ENCODE results near the gene CATSPERZ. TPM values are rescaled to one million over a fixed set of nuclear protein-coding genes. Genes with fewer than 3 reads are reported as not detected.
A peak's percentile ranks its signal among the peaks of the same experiment; 100 is the strongest.

CATSPERZ gene
- total and polyA plus RNA-seq, 9 of the 15 experiments (the other 6 are each of a cell fraction or from before 2014, with no cell fraction given), result 0.86 to 8.5 (median 3.5) TPM

DNA sequence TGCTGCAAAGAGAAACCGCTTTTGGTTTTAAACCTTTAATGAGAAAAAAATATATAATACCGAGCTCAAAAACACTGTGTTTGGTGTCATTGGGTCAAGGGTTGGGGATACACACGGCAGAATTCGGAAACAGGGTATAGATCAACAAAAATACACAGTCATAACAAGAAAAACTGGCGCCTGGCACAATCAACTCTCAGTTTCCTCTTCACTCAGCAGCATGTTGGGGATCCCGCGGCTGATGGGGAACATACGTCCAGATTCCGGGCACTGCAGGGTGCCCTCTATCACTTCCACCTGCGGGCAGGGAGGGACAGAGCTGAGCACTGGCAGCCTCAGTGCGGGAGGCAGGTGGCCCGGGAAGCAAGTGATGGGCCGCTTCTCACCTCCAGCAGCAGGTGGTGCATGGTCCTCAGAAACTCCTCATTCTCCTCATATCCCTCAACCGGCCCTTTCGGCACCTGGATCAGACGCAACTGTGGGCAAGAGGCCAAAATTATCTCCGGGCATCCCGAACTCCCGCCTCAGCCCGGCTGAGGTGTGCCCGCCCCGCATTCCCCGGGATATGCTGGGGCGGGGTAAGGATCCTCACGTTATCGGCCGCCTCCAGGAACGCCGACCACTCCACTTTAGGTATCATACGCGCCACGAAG lies 16.6 kb downstream of the CATSPERZ start (continued):
- TF ChIP-seq ZBTB8A (IDR thresholded peaks at IDR 0.05; ENCODE audit: partially characterized antibody), result no peak
- TF ChIP-seq CEBPG (CRISPR knock-in tag; IDR thresholded peaks at IDR 0.05), result peak; percentile 38; the same call in 1 of the 2 replicates
- no peak for TF ChIP-seq CEBPG (tag; conservative IDR thresholded peaks at IDR 0.05 in 1 of 2, IDR thresholded peaks at IDR 0.05 in 1 of 2)
- TF ChIP-seq TARDBP (IDR thresholded peaks at IDR 0.05), result 0 out of 2 replicates have a peak, but pooled peaks have one; percentile 46
- TF ChIP-seq ARNT (IDR thresholded peaks at IDR 0.05), result 0 out of 4 replicates have a peak, but pooled peaks of 1 of the 2 experiments have one; percentile 57
- peak in 1 of 2 experiments; percentile 39; a peak in 2 of 4 replicates for TF ChIP-seq RAD21 (CRISPR knock-in tag; conservative IDR thresholded peaks at IDR 0.05 in 1 of 2, IDR thresholded peaks at IDR 0.05 in 1 of 2)
- TF ChIP-seq, protein P1, sequence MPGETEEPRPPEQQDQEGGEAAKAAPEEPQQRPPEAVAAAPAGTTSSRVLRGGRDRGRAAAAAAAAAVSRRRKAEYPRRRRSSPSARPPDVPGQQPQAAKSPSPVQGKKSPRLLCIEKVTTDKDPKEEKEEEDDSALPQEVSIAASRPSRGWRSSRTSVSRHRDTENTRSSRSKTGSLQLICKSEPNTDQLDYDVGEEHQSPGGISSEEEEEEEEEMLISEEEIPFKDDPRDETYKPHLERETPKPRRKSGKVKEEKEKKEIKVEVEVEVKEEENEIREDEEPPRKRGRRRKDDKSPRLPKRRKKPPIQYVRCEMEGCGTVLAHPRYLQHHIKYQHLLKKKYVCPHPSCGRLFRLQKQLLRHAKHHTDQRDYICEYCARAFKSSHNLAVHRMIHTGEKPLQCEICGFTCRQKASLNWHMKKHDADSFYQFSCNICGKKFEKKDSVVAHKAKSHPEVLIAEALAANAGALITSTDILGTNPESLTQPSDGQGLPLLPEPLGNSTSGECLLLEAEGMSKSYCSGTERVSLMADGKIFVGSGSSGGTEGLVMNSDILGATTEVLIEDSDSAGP (CRISPR knock-in tag; IDR thresholded peaks at IDR 0.05), result no peak
- TF ChIP-seq, protein P2, sequence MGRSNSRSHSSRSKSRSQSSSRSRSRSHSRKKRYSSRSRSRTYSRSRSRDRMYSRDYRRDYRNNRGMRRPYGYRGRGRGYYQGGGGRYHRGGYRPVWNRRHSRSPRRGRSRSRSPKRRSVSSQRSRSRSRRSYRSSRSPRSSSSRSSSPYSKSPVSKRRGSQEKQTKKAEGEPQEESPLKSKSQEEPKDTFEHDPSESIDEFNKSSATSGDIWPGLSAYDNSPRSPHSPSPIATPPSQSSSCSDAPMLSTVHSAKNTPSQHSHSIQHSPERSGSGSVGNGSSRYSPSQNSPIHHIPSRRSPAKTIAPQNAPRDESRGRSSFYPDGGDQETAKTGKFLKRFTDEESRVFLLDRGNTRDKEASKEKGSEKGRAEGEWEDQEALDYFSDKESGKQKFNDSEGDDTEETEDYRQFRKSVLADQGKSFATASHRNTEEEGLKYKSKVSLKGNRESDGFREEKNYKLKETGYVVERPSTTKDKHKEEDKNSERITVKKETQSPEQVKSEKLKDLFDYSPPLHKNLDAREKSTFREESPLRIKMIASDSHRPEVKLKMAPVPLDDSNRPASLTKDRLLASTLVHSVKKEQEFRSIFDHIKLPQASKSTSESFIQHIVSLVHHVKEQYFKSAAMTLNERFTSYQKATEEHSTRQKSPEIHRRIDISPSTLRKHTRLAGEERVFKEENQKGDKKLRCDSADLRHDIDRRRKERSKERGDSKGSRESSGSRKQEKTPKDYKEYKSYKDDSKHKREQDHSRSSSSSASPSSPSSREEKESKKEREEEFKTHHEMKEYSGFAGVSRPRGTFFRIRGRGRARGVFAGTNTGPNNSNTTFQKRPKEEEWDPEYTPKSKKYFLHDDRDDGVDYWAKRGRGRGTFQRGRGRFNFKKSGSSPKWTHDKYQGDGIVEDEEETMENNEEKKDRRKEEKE (IDR thresholded peaks at IDR 0.05; ENCODE audit: borderline replicate concordance in 1 of 2, control insufficient read depth in 1 of 2, low read depth in 2 of 2, low read length in 1 of 2), result 0 out of 4 replicates have a peak, but pooled peaks of 1 of the 2 experiments have one; percentile 55
- TF ChIP-seq RBM34 (IDR thresholded peaks at IDR 0.05; ENCODE audit: borderline replicate concordance, insufficient read depth, low read length), result no peak
- peak; percentile 48 for TF ChIP-seq CBFA2T3 (IDR thresholded peaks at IDR 0.05)
- 0 out of 2 replicates have a peak, but pooled peaks have one; percentile 55 for TF ChIP-seq ZNF583 (CRISPR knock-in tag; IDR thresholded peaks at IDR 0.05)
- no peak for TF ChIP-seq ATF1 (CRISPR knock-in tag; IDR thresholded peaks at IDR 0.05)
- no peak for TF ChIP-seq ATF1 (tag; IDR thresholded peaks at IDR 0.05)
- 0 out of 2 replicates have a peak, but pooled peaks have one; percentile 59 for TF ChIP-seq RB1 (IDR thresholded peaks at IDR 0.05; ENCODE audit: low read depth)
- TF ChIP-seq SMAD4 (CRISPR knock-in tag; conservative IDR thresholded peaks at IDR 0.05), result peak; percentile 28; the same call in 1 of the 2 replicates
- 0 out of 2 replicates have a peak, but pooled peaks have one; percentile 15 for TF ChIP-seq MIER1 (IDR thresholded peaks at IDR 0.05; ENCODE audit: low read depth)
- peak; percentile 11; the same call in 1 of the 2 replicates for TF ChIP-seq BCOR (IDR thresholded peaks at IDR 0.05)
- peak in 1 of 2 experiments; percentile 43; a peak in 1 of 4 replicates for TF ChIP-seq FOXA3 (CRISPR knock-in tag; conservative IDR thresholded peaks at IDR 0.05 in 1 of 2, IDR thresholded peaks at IDR 0.05 in 1 of 2)
- TF ChIP-seq POLR2AphosphoS2 (IDR thresholded peaks at IDR 0.05; ENCODE audit: low read length), result peak; percentile 72
- TF ChIP-seq, protein P3, sequence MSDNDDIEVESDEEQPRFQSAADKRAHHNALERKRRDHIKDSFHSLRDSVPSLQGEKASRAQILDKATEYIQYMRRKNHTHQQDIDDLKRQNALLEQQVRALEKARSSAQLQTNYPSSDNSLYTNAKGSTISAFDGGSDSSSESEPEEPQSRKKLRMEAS (CRISPR knock-in tag; IDR thresholded peaks at IDR 0.05), result peak; percentile 45; the same call in 1 of the 2 replicates
- no peak for TF ChIP-seq LEF1 (IDR thresholded peaks at IDR 0.05)
- no peak for TF ChIP-seq HNRNPLL (IDR thresholded peaks at IDR 0.05; ENCODE audit: low read depth, low read length, poor library complexity, severe bottlenecking)
- TF ChIP-seq, protein P4, sequence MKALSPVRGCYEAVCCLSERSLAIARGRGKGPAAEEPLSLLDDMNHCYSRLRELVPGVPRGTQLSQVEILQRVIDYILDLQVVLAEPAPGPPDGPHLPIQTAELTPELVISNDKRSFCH (CRISPR knock-in tag; IDR thresholded peaks at IDR 0.05), result no peak
- TF ChIP-seq, protein P4 (tag; IDR thresholded peaks at IDR 0.05), result 0 out of 2 replicates have a peak, but pooled peaks have one; percentile 20
